GM10248 (cell line): Measurements from ENCODE around the gene CFH.
A peak's percentile ranks its signal among the peaks of the same experiment; 100 is the strongest.

ENCODE experiments used
- CTCF ChIA-PET: fragments of 300-600 bp; sonication (Branson Sonifier 250); formaldehyde crosslinking; extraction: SDS; loops from one replicate; lab custom pipeline; 2021; ENCODE audit warnings: antibody characterized with exemption; lab: Yijun Ruan, JAX
- POLR2A ChIA-PET: fragments of 350-650 bp; sonication (Branson Sonifier 250); formaldehyde crosslinking; extraction: SDS; loops from one replicate; lab custom pipeline; 2020; ENCODE audit warnings: antibody characterized with exemption; lab: Yijun Ruan, JAX
- DNase-seq: peaks from one replicate; pipeline ENCODE4 v3.0.0; 2012; ENCODE audit errors: extremely low spot score
- TF ChIP-seq, protein P1 (sequence below): IDR thresholded peaks from 2 replicates; pipeline ENCODE4 v1.5.1; 2012; ENCODE audit warnings: mild to moderate bottlenecking, low read depth; ENCODE audit errors: extremely low read depth, missing control alignments, control extremely low read depth

The CFH gene

DNA sequence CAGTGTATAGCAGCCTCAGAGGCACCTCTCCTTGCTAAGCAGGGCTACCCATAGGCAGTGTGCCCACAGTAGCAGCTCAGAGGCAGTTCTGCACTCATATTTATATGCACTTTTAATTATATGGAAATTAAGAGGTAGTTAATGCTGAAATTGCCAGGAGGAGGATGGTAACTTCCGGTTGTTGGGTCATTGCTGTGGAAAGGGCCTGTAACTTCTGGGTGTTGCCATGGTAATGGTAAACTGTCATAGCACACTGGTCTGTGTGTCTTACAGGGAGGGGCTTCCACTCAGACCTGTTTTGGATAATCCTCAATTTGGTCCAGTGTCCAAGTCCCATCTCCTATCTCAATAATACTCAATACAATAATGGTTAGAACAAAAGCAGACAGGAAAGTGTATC is 7.6 kb downstream of the CFH start:
- no peak for DNase-seq
- POLR2A ChIA-PET: no interaction called here
- CTCF ChIA-PET: interaction anchor here (1.6 kb wide), 1 partner anchor 510 kb away, joined by 4 read pairs; no protein-coding TSS in a partner anchor
- TF ChIP-seq, protein P1, sequence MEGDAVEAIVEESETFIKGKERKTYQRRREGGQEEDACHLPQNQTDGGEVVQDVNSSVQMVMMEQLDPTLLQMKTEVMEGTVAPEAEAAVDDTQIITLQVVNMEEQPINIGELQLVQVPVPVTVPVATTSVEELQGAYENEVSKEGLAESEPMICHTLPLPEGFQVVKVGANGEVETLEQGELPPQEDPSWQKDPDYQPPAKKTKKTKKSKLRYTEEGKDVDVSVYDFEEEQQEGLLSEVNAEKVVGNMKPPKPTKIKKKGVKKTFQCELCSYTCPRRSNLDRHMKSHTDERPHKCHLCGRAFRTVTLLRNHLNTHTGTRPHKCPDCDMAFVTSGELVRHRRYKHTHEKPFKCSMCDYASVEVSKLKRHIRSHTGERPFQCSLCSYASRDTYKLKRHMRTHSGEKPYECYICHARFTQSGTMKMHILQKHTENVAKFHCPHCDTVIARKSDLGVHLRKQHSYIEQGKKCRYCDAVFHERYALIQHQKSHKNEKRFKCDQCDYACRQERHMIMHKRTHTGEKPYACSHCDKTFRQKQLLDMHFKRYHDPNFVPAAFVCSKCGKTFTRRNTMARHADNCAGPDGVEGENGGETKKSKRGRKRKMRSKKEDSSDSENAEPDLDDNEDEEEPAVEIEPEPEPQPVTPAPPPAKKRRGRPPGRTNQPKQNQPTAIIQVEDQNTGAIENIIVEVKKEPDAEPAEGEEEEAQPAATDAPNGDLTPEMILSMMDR: no peak

DNA sequence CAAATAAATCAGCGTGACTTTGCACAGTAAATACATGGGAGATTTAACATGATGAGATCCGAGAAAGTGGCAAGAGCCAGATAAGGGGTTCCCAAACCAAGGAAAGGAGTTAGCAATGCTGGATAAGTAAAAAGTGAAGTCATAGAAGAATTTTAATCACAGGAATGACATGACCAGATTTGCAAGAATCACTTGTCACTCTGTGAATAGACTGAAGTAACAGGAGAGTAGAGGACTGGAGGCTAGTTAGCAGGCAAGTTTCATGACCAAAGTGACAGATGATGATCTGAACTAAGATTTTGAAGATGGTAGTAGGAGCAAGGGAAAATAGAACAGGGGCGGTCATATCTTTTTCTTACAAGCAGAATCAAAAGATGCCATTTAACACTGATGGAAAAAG is 8.4 kb downstream of the CFH start:
- no peak for DNase-seq
- TF ChIP-seq, protein P1: no peak
- CTCF ChIA-PET: interaction anchor here (1.3 to 2.7 kb wide), 6 partner anchors 10 to 511 kb away, joined by 4 to 23 read pairs (median 5); no protein-coding TSS in a partner anchor
- POLR2A ChIA-PET: no interaction called here

DNA sequence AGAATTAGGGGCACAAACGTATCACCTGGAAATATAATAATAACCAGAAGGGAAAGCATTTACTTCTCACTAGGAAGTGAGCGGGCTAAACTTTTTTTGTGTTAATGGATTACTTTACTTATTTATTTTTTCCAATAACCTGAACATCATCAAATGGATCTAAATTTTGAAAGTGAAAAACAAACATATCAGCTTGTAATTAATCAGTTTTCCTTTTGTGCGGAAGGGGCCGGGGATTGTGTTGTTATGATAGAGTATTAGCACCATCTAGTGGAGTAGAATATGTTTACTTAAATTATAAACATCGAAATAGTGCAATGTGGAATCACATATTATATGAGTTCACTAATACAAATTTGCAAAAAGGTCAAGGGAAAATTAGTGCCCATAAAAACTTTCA is 9.0 kb downstream of the CFH start:
- CTCF ChIA-PET: interaction anchor here (1.3 to 2.7 kb wide), 7 partner anchors 10 to 515 kb away, joined by 3 to 23 read pairs (median 5); no protein-coding TSS in a partner anchor
- POLR2A ChIA-PET: no interaction called here
- TF ChIP-seq, protein P1: peak; percentile 34
- peak; percentile 23 for DNase-seq

DNA sequence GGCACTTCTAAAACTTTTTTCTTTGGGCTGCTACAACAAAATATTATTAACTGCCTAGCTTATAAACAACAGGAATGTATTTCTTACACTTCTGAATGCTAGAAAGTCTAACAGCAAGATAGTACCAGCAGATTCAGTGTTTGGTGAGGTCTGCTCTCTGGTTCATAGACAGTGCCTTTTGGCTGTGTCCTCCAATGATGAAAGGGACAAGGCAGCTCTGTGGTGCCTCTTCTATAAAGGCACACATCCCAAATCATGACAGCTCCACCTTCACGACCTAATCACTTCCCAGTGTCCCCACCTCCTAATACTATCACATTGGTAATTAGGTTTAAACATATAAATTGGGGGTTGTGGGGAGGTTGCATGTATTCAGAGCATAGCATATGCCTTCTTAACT is 9.5 kb downstream of the CFH start:
- POLR2A ChIA-PET: no interaction called here

DNA sequence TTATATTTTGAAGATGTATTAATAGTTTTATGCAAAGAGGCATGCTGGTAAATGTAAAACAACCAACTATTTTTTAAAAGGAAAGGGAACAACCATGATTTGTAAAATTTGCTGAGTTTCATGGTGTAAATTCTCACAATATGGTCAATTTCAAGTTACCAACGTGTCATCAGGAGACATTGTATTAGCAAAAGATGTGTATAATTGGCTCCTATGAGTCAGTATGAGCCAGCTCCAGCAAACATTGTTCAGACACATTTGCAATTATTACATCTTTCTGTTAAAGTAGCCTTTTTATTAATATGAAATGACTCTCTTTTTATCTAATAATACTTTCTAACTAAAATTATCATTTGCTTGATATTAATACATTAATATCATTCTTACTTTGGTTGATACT is 15.3 kb downstream of the CFH start:
- ChIA-PET CTCF (no interaction called here), POLR2A (no interaction called here)
- TF ChIP-seq, protein P1: no peak
- no peak for DNase-seq

More for the DNA sequence above, 9.5 kb downstream of the CFH start:
- TF ChIP-seq, protein P1: no peak
- DNase-seq: no peak
- CTCF ChIA-PET: interaction anchor here (0.8 to 2.7 kb wide), 10 partner anchors 9 to 515 kb away, joined by 3 to 23 read pairs (median 5); no protein-coding TSS in a partner anchor

DNA sequence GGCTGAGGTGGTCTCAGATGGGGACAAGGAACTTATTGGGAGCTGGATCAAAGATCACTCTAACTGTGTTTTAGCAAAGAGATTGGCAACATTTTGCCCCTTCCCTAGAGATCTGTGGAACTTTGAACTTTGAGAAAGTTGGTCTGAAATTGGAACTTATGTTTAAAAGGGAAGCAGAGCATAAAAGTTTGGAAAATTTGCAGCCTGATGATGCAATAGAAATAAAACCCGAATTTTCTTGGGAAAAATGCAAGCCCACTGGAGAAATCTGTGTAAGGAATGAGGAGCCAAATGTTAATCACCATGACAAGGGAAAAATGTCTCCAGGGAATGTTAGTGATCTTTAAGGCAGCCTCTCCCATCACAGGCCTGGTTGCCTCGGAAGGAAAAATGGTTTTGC is 17.2 kb downstream of the CFH start:
- TF ChIP-seq, protein P1: no peak
- ChIA-PET POLR2A (no interaction called here), CTCF (no interaction called here)
- DNase-seq: no peak
